K562 (cell line): Measurements from ENCODE around the gene NXPH4. TPM values are rescaled to one million over a fixed set of nuclear protein-coding genes. Genes with fewer than 3 reads are reported as not detected.

Experiments
- ARID2 ChIP-seq: fragments of 450-650 bp; IDR thresholded peaks from 2 replicates; pipeline ENCODE4 v1.6.1; 2017; ENCODE audit warnings: antibody characterized with exemption, mild to moderate bottlenecking
- CBX5 ChIP-seq: IDR thresholded peaks from 2 replicates; pipeline ENCODE4 v1.6.1; 2014; ENCODE audit warnings: low read depth, borderline replicate concordance
- E2F6 ChIP-seq, 2 experiments: IDR thresholded peaks; 2 replicates each; pipeline ENCODE4 v1.6.1; 2011; ENCODE audit warnings: borderline replicate concordance in 1 of 2, control low read depth in 1 of 2, low read depth in 1 of 2, low read length in 1 of 2, mild to moderate bottlenecking in 1 of 2, mixed read lengths in 1 of 2, moderate library complexity in 1 of 2; ENCODE audit not compliant: insufficient read depth in 1 of 2, insufficient read length in 1 of 2, poor library complexity in 1 of 2, severe bottlenecking in 1 of 2; ENCODE audit errors: extremely low read depth in 1 of 2
- EGR1 ChIP-seq: fragments of 450-650 bp; conservative IDR thresholded peaks from 2 replicates; pipeline ENCODE4 v1.6.1; 2017; ENCODE audit warnings: mild to moderate bottlenecking
- ERF ChIP-seq: fragments of 450-650 bp; formaldehyde crosslinking; IDR thresholded peaks from 2 replicates; pipeline ENCODE4 v1.4.0; 2020; ENCODE audit warnings: mild to moderate bottlenecking, mixed read lengths
- ETV1 ChIP-seq: fragments of 450-650 bp; conservative IDR thresholded peaks from 2 replicates; pipeline ENCODE4 v1.6.1; 2016; ENCODE audit warnings: missing genetic modification characterization, control low read depth, low read depth, missing compliant biosample characterization
- FOXO4 ChIP-seq: fragments of 450-650 bp; formaldehyde crosslinking; IDR thresholded peaks from 2 replicates; pipeline ENCODE4 v1.4.0; 2020; ENCODE audit warnings: mild to moderate bottlenecking, moderate library complexity
- HNRNPL ChIP-seq: fragments of 200-400 bp; formaldehyde crosslinking; IDR thresholded peaks from 2 replicates; pipeline ENCODE4 v1.6.1; 2017; ENCODE audit warnings: low read depth, mild to moderate bottlenecking, low read length
- IRF2 ChIP-seq: sonication (generic); formaldehyde crosslinking; IDR thresholded peaks from 2 replicates; pipeline ENCODE4 v1.8.1; 2022; ENCODE audit warnings: mild to moderate bottlenecking, missing genetic modification reagents
- NFIC ChIP-seq: fragments of 450-650 bp; IDR thresholded peaks from 2 replicates; pipeline ENCODE4 v1.6.1; 2017; ENCODE audit warnings: mild to moderate bottlenecking, inconsistent platforms
- PURB ChIP-seq: sonication (generic); formaldehyde crosslinking; IDR thresholded peaks from 2 replicates; pipeline ENCODE4 v1.9.0; 2021; ENCODE audit warnings: low read depth, mild to moderate bottlenecking, missing genetic modification reagents
- RAD51 ChIP-seq: fragments of 450-650 bp; IDR thresholded peaks from 2 replicates; pipeline ENCODE4 v1.7.1; 2016; ENCODE audit warnings: low read depth, mild to moderate bottlenecking, borderline replicate concordance
- SMARCE1 ChIP-seq: fragments of 450-650 bp; IDR thresholded peaks from 2 replicates; pipeline ENCODE4 v1.7.1; 2016; ENCODE audit warnings: mild to moderate bottlenecking
- SP2 ChIP-seq: IDR thresholded peaks from 2 replicates; pipeline ENCODE4 v1.6.1; 2011; ENCODE audit warnings: mild to moderate bottlenecking, low read depth, low read length, moderate library complexity; ENCODE audit not compliant: poor library complexity, severe bottlenecking; ENCODE audit errors: extremely low read depth
- ZBTB11 ChIP-seq, 3 experiments: fragments of 200-800 bp in 1 of 3; fragments of 250-450 bp in 1 of 3; fragments of 450-650 bp in 1 of 3; sonication (Bioruptor Pico) in 1 of 3; sonication (Bioruptor generic) in 1 of 3; formaldehyde crosslinking in 1 of 3; IDR thresholded peaks; 2 replicates each; pipeline versions ENCODE4 v1.6.1 to v1.8.0; 2016 to 2022; ENCODE audit warnings: mild to moderate bottlenecking in 2 of 3, missing genetic modification characterization in 2 of 3, missing compliant biosample characterization in 1 of 3, moderate library complexity in 1 of 3
- ZBTB9 ChIP-seq: fragments of 450-650 bp; formaldehyde crosslinking; IDR thresholded peaks from 2 replicates; pipeline ENCODE4 v1.4.0; 2020; ENCODE audit warnings: mild to moderate bottlenecking, moderate library complexity
- ZC3H8 ChIP-seq: fragments of 450-650 bp; IDR thresholded peaks from 2 replicates; pipeline ENCODE4 v1.6.1; 2017
- ZNF146 ChIP-seq: IDR thresholded peaks from one replicate; pipeline ENCODE4 v1.6.1; 2018; ENCODE audit warnings: missing compliant biosample characterization; ENCODE audit not compliant: unreplicated experiment
- ZNF316 ChIP-seq: fragments of 450-650 bp; IDR thresholded peaks from 2 replicates; pipeline ENCODE4 v1.6.1; 2016
- ZNF668 ChIP-seq: fragments of 250-450 bp; sonication (Bioruptor Pico); IDR thresholded peaks from 2 replicates; pipeline ENCODE4 v1.8.0; 2022; ENCODE audit warnings: mild to moderate bottlenecking, inconsistent platforms
- ZNF699 ChIP-seq: fragments of 250-450 bp; sonication (Bioruptor Pico); IDR thresholded peaks from 2 replicates; pipeline ENCODE4 v1.8.0; 2021; ENCODE audit warnings: mild to moderate bottlenecking, moderate library complexity; ENCODE audit not compliant: insufficient replicate concordance
- polyA plus RNA-seq, 8 experiments: library from polyadenylated mRNA; depleted of rRNA in 4 of 8; stranded (reverse) in 5 of 8; unstranded in 3 of 8; fragments of >200 nt; fragmentation: Nextera tagmentation in 2 of 8; fragmentation: Illumina TruSeq in 1 of 8; extraction: Ambion mirVana in 2 of 8; extraction: Trizol in 1 of 8; gene quantifications; 2 replicates each; pipeline versions ENCODE4 v1.2.1 to v1.2.3, GENCODE V29; 2011 to 2014; ENCODE audit warnings: inconsistent platforms in 1 of 8, missing spikeins in 1 of 8
- total RNA-seq, 7 experiments: library from RNA; depleted of rRNA in 6 of 7; stranded (reverse); fragments of >200 nt in 6 of 7; fragmentation: Illumina TruSeq in 2 of 7; extraction: Trizol in 2 of 7; gene quantifications; 2 replicates each; pipeline versions ENCODE4 v1.2.1 to v1.2.3, GENCODE V29; 2011 to 2021; ENCODE audit warnings: low replicate concordance in 1 of 7

Gene NXPH4
- total and polyA plus RNA-seq, 9 of the 15 experiments (the other 6 are each of a cell fraction or from before 2014, with no cell fraction given) = 0.49 to 2.7 (median 1.1) TPM; not detected in 4

GRCh38 chr12:57235017-57235727 lies 18.6 kb downstream of the NXPH4 start (continued):
- TF ChIP-seq E2F6 (IDR thresholded peaks at IDR 0.05; ENCODE audit: borderline replicate concordance in 1 of 2, extremely low read depth in 1 of 2, insufficient read depth in 1 of 2, insufficient read length in 1 of 2, low read depth in 1 of 2, low read length in 1 of 2, poor library complexity in 1 of 2, severe bottlenecking in 1 of 2) (peak in 1 of 2 experiments; percentile 25), ZNF146 (CRISPR knock-in tag) (no peak), IRF2 (CRISPR knock-in tag) (no peak), ZBTB9 (CRISPR knock-in tag) (peak; percentile 72; the same call in 1 of the 2 replicates), NFIC (peak; percentile 95), SP2 (no peak), ZNF668 (CRISPR knock-in tag) (no peak), ETV1 (peak; percentile 78), ZBTB11 (CRISPR knock-in tag; IDR thresholded peaks at IDR 0.05) (0 out of 6 replicates have a peak, but pooled peaks of 1 of the 3 experiments have one; percentile 11), RAD51 (no peak), FOXO4 (0 out of 2 replicates have a peak, but pooled peaks have one; percentile 16), ZNF699 (CRISPR knock-in tag) (no peak), ERF (CRISPR knock-in tag) (peak; percentile 85; the same call in 1 of the 2 replicates), PURB (CRISPR knock-in tag) (no peak), ZNF316 (no peak), CBX5 (no peak), ARID2 (no peak), ZC3H8 (no peak), SMARCE1 (no peak), HNRNPL (0 out of 2 replicates have a peak, but pooled peaks have one; percentile 42), EGR1 (peak; percentile 73)
